Fibroblast of lung (primary cell): Measurements from ENCODE around the gene ID2. TPM values are rescaled to one million over a fixed set of nuclear protein-coding genes. Genes with fewer than 3 reads are reported as not detected.

ENCODE experiments used
- DNase-seq, 2 donors: peaks; one replicate each; pipeline versions ENCODE4 v3.0.0 to v3.0.0-alpha.2; 2010; ENCODE audit warnings: low read depth in 2 of 2
- H2AFZ ChIP-seq: 2 replicates; pipeline ENCODE4 v1.5.1; 2012; ENCODE audit warnings: low read length, control low read depth, inconsistent platforms
- H3K27ac ChIP-seq: 2 replicates; pipeline ENCODE4 v1.5.1; 2011; ENCODE audit warnings: low read length, control low read depth; ENCODE audit not compliant: insufficient read depth
- H3K27me3 ChIP-seq: 2 replicates; pipeline ENCODE4 v1.5.1; 2011; ENCODE audit warnings: mild to moderate bottlenecking, low read length; ENCODE audit not compliant: control insufficient read depth, insufficient read depth
- H3K36me3 ChIP-seq: 2 replicates; pipeline ENCODE4 v1.5.1; 2011; ENCODE audit warnings: low read length; ENCODE audit not compliant: control insufficient read depth, insufficient read depth
- H3K4me1 ChIP-seq: 2 replicates; pipeline ENCODE4 v1.5.1; 2011; ENCODE audit warnings: low read length; ENCODE audit not compliant: control insufficient read depth, insufficient read depth; ENCODE audit errors: extremely low read depth
- H3K4me2 ChIP-seq: 2 replicates; pipeline ENCODE4 v1.5.1; 2011; ENCODE audit warnings: low read length, control low read depth; ENCODE audit not compliant: insufficient read depth; ENCODE audit errors: extremely low read depth
- H3K4me3 ChIP-seq, 4 experiments: fragments of 200-600 bp in 1 of 4; sonication (generic) in 1 of 4; replicated peaks in 1 of 4; 2 replicates each; pipeline ENCODE4 v1.5.1; 2011 to 2016; ENCODE audit warnings: low read length in 4 of 4, low read depth in 3 of 4, mild to moderate bottlenecking in 3 of 4, control low read depth in 2 of 4, inconsistent platforms in 1 of 4, mixed read lengths in 1 of 4; ENCODE audit not compliant: insufficient read depth in 1 of 4; ENCODE audit errors: control extremely low read depth in 1 of 4
- H3K79me2 ChIP-seq: 2 replicates; pipeline ENCODE4 v1.5.1; 2012; ENCODE audit warnings: mild to moderate bottlenecking, low read length, inconsistent platforms; ENCODE audit not compliant: control insufficient read depth, insufficient read depth
- H3K9ac ChIP-seq: 2 replicates; pipeline ENCODE4 v1.5.1; 2011; ENCODE audit warnings: mild to moderate bottlenecking, low read length, control low read depth; ENCODE audit not compliant: insufficient read depth
- H3K9me3 ChIP-seq: 2 replicates; pipeline ENCODE4 v1.5.1; 2012; ENCODE audit warnings: low read depth, low read length; ENCODE audit not compliant: control insufficient read depth, insufficient read depth
- H4K20me1 ChIP-seq: 2 replicates; pipeline ENCODE4 v1.5.1; 2011; ENCODE audit warnings: low read length; ENCODE audit not compliant: control insufficient read depth, insufficient read depth; ENCODE audit errors: extremely low read depth
- EZH2 ChIP-seq: IDR thresholded peaks from 2 replicates; pipeline ENCODE4 v1.5.1; 2012; ENCODE audit warnings: low read length, control low read depth, mild to moderate bottlenecking; ENCODE audit errors: missing control alignments
- polyA plus RNA-seq, 2 donors: library from polyadenylated mRNA; depleted of rRNA in 1 of 2; stranded (reverse) in 1 of 2; unstranded in 1 of 2; fragments of >200 nt; gene quantifications; 2 replicates each; pipeline ENCODE4 v1.2.1, GENCODE V29; 2011 to 2012; ENCODE audit warnings: missing spikeins in 1 of 2
- total RNA-seq: library from RNA; depleted of rRNA; stranded (reverse); fragments of >200 nt; gene quantifications from 2 replicates; pipeline ENCODE4 v1.2.1, GENCODE V29; 2014
- TF ChIP-seq, protein P1 (sequence below), 2 donors: IDR thresholded peaks in 1 of 2; conservative IDR thresholded peaks in 1 of 2; 1 replicate in 1 of 2; 2 replicates in 1 of 2; pipeline ENCODE4 v1.5.1; 2011 to 2012; ENCODE audit warnings: low read length in 2 of 2, control low read depth in 1 of 2, inconsistent platforms in 1 of 2, low read depth in 1 of 2, mild to moderate bottlenecking in 1 of 2

Gene ID2
- total and polyA plus RNA-seq, 2 donors (not counting 1 experiment from before 2014, with no cell fraction given), result 23.1 to 66.6 TPM

GRCh38 chr2:8709611-8710010 lies 27.8 kb downstream of the ID2 start:
- H2AFZ ChIP-seq, result no peak overlapping the region
- H3K79me2 ChIP-seq, result no peaks in the 10 kb centered on the region
- TF ChIP-seq EZH2, result no peak
- TF ChIP-seq, protein P1, sequence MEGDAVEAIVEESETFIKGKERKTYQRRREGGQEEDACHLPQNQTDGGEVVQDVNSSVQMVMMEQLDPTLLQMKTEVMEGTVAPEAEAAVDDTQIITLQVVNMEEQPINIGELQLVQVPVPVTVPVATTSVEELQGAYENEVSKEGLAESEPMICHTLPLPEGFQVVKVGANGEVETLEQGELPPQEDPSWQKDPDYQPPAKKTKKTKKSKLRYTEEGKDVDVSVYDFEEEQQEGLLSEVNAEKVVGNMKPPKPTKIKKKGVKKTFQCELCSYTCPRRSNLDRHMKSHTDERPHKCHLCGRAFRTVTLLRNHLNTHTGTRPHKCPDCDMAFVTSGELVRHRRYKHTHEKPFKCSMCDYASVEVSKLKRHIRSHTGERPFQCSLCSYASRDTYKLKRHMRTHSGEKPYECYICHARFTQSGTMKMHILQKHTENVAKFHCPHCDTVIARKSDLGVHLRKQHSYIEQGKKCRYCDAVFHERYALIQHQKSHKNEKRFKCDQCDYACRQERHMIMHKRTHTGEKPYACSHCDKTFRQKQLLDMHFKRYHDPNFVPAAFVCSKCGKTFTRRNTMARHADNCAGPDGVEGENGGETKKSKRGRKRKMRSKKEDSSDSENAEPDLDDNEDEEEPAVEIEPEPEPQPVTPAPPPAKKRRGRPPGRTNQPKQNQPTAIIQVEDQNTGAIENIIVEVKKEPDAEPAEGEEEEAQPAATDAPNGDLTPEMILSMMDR (conservative IDR thresholded peaks at IDR 0.05 in 1 of 2, IDR thresholded peaks at IDR 0.05 in 1 of 2; ENCODE audit: low read depth in 1 of 2, low read length in 2 of 2), result no peak
- no peak overlapping the region for H3K9ac ChIP-seq
- H3K4me1 ChIP-seq, result no peaks in the 10 kb centered on the region
- no peak for DNase-seq
- H3K4me3 ChIP-seq, result no peak overlapping the region
- H3K9me3 ChIP-seq, result no peaks in the 10 kb centered on the region
- H3K27me3 ChIP-seq, result peaks cover 4% of the 10 kb centered on the region
- H3K36me3 ChIP-seq, result no peaks in the 10 kb centered on the region
- no peaks in the 10 kb centered on the region for H4K20me1 ChIP-seq
- H3K4me2 ChIP-seq, result no peak overlapping the region
- no peak overlapping the region for H3K27ac ChIP-seq

DNA sequence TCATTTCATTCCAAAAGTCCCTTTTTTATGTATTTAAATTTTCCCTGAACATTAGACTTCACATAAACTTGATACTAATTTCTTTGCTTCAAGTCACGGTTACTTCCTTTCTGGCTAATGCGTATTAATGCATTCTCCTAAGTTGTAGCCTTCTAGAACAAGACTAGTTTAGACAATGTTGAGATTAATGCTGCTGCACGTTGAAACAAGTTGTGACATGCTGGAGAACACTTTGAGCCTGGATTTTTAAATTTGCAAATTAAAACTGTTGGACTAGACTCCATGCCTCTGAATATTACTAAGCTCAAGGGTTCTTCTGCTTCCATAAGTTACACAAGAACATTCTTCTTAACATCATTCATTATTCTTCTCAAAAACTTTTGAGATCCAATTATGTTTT lies 29.1 kb downstream of the ID2 start:
- Histone ChIP-seq H3K27ac (no peak overlapping the region), H3K4me3 (no peak overlapping the region), H4K20me1 (no peaks in the 10 kb centered on the region), H3K4me1 (no peaks in the 10 kb centered on the region), H3K4me2 (no peak overlapping the region), H3K9ac (no peak overlapping the region), H3K36me3 (no peaks in the 10 kb centered on the region), H2AFZ (no peak overlapping the region), H3K79me2 (no peaks in the 10 kb centered on the region), H3K27me3 (peaks cover 4% of the 10 kb centered on the region), H3K9me3 (no peaks in the 10 kb centered on the region)
- no peak for DNase-seq
- TF ChIP-seq, protein P1 (conservative IDR thresholded peaks at IDR 0.05 in 1 of 2, IDR thresholded peaks at IDR 0.05 in 1 of 2; ENCODE audit: low read depth in 1 of 2, low read length in 2 of 2), result no peak
- TF ChIP-seq EZH2, result no peak

DNA sequence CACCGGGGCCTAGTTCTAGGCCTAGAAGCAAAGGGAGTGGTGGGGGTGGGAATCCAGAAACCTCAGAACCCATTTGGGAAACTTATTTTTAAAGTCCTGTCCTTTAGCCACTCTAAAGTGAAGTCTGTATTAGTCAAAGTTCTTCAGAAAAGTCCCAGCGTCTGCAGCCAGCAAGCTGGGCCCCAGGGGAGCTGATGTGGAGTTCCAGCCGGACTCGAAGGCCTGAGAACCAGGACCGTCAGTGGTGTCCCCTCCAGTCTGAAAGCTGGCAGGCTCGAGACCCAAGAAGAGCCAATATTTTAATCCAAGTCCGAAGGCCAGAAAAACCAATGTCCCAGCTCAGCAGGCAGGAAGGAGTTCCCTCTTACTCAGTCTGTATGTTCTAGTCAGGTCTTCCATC lies 32.4 kb downstream of the ID2 start:
- no peaks in the 10 kb centered on the region for H4K20me1 ChIP-seq
- H3K36me3 ChIP-seq, result no peaks in the 10 kb centered on the region

More for the DNA sequence above, 32.4 kb downstream of the ID2 start:
- no peak overlapping the region for H3K4me3 ChIP-seq
- no peak overlapping the region for H3K9ac ChIP-seq
- H3K79me2 ChIP-seq, result no peaks in the 10 kb centered on the region
- no peaks in the 10 kb centered on the region for H3K27me3 ChIP-seq
- no peak for DNase-seq
- TF ChIP-seq EZH2, result no peak
- TF ChIP-seq, protein P1 (conservative IDR thresholded peaks at IDR 0.05 in 1 of 2, IDR thresholded peaks at IDR 0.05 in 1 of 2; ENCODE audit: low read depth in 1 of 2, low read length in 2 of 2), result no peak
- H3K4me1 ChIP-seq, result no peaks in the 10 kb centered on the region
- no peak overlapping the region for H3K27ac ChIP-seq
- H2AFZ ChIP-seq, result no peak overlapping the region
- H3K4me2 ChIP-seq, result no peak overlapping the region
- H3K9me3 ChIP-seq, result no peaks in the 10 kb centered on the region
